Spleen (tissue), 7 donors: Measurements from ENCODE around the gene SIGLEC1.

Experiments used
- CTCF ChIP-seq, 11 experiments: fragments of 200-600 bp in 7 of 11; fragments of 450-650 bp in 4 of 11; sonication (generic) in 4 of 11; IDR thresholded peaks in 8 of 11; conservative IDR thresholded peaks in 3 of 11; 1 replicate in 7 of 11; 2 replicates in 4 of 11; pipeline versions ENCODE4 v1.4.0 to v1.8.0; 2016 to 2021; ENCODE audit warnings: antibody characterized with exemption in 11 of 11, inconsistent platforms in 4 of 11, mild to moderate bottlenecking in 1 of 11
- POLR2A ChIP-seq, 3 donors: fragments of 450-650 bp; IDR thresholded peaks; one replicate each; pipeline ENCODE4 v1.5.1; 2017; ENCODE audit warnings: antibody characterized with exemption in 3 of 3, mild to moderate bottlenecking in 1 of 3
- donor health status: DM: no; HTN: no; CAD: no; lungs with moderate emphysema.
- donor health status: DM: no; HTN: no; CAD: no.
- donor health status: DM: no; HTN: no; CAD: no.

GRCh38 chr20:3728354-3728753 is 16.0 kb upstream of the SIGLEC1 start:
- TF ChIP-seq POLR2A (IDR thresholded peaks at IDR 0.05) (no peak), CTCF (IDR thresholded peaks at IDR 0.05 in 8 of 11, conservative IDR thresholded peaks at IDR 0.05 in 3 of 11) (no peak)
